8988T (cell line): Measurements from ENCODE around the gene C2orf76.
A peak's percentile ranks its signal among the peaks of the same experiment; 100 is the strongest.
"Not testable (repeated sequence)": the region's sequence is repeated elsewhere in the genome, so short reads cannot be mapped to it uniquely, and the experiment has no call there.

Source experiments
- DNase-seq: peaks from one replicate; pipeline ENCODE4 v3.0.0; 2011

The C2orf76 gene

GRCh38 chr2:119376810-119377209 is 10.2 kb upstream of the C2orf76 start:
- DNase-seq: no peak

DNA sequence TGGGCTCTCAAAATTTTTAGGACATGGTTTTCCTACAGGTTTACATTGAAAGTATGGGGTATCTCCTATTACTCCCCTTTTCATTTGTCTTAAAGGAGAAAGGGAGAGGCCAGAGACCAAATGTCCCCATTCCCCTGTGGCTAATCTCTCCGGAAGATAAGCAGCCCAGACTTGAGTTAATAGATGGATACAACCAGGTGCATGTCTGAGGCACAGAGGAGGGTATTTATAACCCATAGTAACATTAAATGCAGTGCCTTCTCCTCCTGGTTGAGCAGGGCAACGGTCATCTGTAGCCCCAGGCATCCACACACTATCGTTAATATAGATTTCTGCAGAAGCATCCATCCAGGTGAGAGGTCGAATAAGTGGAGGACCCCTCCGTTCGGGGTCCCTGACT is 9.8 kb upstream of the C2orf76 start:
- not testable (repeated sequence) for DNase-seq

- not testable (repeated sequence) for DNase-seq
Observed at GRCh38 chr2:119373907-119374745, 7.5 kb upstream of the C2orf76 start.

DNA sequence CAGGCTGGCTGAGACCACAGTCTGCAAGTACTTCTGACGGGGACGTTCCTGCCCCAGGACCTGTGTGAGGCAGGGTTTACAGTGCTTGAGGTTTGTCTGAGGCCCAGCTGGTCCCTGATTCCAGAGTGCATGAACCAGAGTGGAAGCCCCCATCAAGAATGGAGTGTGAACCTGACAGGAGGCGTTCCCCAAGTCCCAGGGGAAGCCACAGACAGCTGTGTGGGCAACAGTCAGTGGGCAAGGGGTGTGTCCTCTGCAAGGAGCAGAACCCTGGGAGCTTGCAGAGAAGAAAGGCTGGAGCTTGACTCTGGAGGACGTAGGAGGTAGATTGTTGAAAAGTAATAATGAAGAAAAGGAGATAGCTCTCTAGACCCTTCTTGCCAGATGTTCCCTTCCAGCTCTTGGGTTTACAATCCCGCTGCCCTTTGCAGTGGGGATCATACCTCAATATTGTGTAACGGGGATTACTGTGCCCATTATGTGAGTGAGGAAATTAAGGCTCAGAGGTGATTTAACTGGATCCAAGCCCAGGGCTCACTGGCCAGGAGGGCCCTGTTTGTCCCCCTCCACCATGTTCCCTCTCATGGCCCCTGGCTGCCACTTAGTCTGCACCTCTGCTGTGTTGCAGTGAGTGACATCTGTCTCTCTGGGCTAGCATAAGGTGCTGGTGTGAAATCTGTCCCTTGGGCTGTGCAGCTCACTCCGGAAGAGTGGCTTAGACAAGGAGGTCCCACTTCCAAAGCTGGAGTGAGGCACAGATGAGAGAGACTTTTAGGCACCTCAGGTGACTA is 6.3 kb upstream of the C2orf76 start:
- DNase-seq: no peak

DNA sequence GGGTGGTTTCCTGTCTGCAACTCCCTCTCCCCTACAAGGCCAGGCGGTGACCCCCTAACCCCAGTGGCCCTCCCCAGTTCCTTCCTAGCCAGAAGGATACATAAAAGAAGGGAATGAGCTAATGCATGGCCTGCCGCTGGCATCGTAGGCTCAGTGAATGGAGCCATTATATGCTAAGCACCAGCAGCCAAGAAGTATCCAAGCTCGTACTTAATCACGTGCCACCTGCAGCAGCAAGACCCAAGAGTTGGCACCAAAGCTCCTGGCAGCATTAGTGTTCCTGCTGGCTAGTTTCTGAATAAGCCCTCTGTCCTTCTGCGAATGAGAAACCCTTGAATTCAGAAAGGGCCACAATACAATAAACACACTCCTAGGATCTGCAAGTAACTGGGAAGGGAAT is 4.5 kb upstream of the C2orf76 start:
- no peak for DNase-seq

- no peak for DNase-seq
Observed at GRCh38 chr2:119369845-119370244, 3.2 kb upstream of the C2orf76 start.

DNA sequence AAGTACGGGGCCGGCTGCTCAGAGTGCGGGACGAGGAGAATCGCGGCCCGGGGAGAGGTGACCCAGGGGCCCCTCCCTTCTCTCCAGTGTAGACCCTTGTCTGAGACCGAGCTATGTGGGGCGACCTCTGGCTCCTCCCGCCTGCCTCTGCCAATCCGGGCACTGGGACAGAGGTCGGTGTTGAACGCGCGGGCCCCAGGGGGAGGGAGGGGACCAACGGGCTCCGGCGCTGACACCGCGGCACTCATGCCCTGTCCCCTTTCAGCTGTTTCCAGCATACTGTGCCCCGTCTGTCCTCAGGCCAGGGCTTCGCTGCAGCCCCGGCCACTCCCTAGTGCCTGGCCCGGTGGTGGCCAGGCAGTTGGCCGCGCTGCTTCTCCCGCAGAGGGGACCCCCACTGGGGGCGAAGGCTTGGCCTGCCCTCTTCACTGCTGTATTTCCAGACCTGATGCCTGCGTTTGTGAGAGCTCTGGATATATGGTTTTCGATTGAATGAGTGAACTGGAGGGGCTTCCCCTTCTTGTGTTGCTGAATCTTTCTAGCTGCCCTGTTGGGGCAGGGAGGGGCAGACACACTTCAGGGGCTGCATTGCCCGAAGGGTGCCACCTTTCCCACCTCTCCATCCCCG is 952 bp upstream of the C2orf76 start:
- DNase-seq: peak; percentile 63

GRCh38 chr2:119366161-119366648 is 429 bp downstream of the C2orf76 start:
- no peak for DNase-seq

DNA sequence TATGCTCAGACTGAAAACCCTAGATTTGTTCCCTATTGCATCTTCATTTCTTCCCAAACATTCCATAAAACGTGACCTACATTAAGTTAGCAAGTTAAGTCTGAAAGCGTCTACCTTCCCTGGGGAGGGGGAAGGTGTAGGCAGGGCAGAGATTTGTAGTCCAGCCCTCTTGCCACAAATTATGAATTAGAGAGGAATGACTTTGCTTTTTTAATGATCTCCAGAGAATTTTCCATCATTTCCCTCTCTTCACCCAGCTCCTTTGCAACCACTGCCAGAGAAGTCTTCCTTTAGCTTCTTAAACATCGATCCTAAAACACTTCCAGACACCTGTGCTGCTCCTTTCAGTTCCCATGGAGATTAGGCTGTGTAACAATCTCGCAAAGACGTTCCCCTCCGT is 1.2 kb downstream of the C2orf76 start:
- DNase-seq: no peak

GRCh38 chr2:119364798-119365197 is 1.8 kb downstream of the C2orf76 start:
- no peak for DNase-seq

- no peak for DNase-seq
Observed at GRCh38 chr2:119360423-119360966, 6.1 kb downstream of the C2orf76 start.

GRCh38 chr2:119359774-119360173 is 6.9 kb downstream of the C2orf76 start:
- DNase-seq: no peak

- DNase-seq: no peak
Observed at GRCh38 chr2:119354860-119355259, 11.8 kb downstream of the C2orf76 start.

- DNase-seq: no peak
Observed at GRCh38 chr2:119352357-119352756, 14.3 kb downstream of the C2orf76 start.

GRCh38 chr2:119350311-119350998 is 16.2 kb downstream of the C2orf76 start:
- DNase-seq: no peak

- no peak for DNase-seq
Observed at GRCh38 chr2:119349289-119349688, 17.3 kb downstream of the C2orf76 start.

- no peak for DNase-seq
Observed at GRCh38 chr2:119341684-119342083, 24.9 kb downstream of the C2orf76 start.

DNA sequence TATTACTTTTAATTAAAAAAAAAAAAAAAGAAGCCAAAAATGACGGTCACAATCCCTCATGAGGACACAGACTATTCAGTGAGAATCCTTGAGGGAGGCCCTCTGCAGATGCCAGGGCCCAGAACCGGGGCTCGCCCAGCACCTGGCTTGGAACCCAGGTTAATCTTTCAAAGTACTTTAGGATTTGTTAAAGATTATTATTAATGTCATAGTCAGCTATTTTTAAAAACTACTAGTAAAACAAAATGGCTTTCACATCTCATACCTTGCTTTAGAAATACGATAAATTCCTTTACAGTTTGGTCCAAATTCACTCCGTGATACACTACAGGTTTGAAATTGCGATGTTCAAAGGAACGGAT is 27.1 kb downstream of the C2orf76 start:
- no peak for DNase-seq

DNA sequence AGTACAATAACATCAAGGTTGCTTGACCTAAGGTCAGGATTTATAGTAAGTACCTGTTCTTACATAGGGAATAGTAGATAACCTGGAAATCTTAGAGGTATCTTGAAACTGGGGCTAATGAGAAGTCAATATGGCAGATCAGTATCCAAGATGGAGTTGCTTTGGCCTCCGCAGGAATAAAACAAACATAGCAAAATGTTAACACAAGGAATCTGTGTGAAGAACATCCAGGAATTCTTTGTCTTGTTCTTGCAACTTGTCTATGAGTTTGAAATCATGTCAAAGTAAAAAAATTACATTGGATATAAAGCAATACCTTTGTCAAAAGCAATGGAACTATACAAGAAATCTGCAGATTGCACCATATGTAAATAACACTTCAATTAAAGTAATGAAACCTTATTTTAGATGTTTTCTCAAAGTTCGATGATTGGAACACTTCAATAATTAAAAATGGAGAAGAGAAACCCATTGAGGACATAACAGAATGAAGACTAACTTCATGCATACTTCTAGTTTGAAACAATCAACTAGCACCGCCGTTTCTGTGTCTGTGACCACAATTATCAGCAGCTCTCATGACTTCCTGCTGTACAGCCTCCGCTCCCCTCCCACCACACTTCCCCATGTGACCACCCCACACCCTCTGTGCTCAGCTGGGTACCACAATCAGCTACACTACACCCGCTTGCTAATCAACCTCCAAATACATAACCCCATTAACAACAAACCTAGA is 27.6 kb downstream of the C2orf76 start:
- no peak for DNase-seq

DNA sequence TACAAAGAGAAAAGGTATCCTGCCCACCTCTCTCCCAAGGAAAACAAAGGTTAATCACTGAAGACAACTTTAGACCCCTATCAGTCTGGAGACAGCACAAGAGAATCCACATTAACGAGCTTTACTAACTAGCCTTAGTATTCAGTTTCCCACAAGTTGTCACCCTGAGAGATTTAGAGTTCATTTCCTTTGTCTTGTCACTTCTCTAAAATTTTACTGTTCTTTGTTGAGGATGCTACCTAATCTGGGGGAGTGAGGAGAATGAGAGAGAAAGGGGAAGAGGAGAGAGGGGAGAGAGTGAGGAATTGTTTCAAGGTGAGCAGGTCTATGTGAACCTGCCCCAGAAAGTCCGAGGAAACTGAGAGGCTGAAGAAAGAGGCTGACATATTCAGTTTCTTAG is 28.4 kb downstream of the C2orf76 start:
- DNase-seq: no peak

GRCh38 chr2:119337749-119338148 is 28.9 kb downstream of the C2orf76 start:
- no peak for DNase-seq

DNA sequence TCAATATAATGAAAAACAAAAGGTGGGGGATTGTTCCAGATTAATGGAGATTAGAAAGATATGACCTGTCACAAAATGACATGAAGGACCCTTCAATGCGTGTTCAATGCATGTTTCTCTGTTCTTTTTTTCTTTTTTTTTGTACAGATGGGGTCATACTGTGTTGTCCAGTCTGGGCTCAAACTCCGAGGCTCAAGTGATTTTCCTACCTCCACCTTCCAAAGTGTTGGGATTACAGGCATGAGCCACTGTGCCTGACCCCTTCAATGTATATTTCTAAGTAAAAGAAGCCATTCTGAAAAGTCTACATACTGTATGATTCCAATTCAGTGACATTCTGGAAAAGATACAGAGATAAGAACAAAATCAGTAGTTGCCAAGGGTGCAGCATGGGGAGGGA is 32.8 kb downstream of the C2orf76 start:
- no peak for DNase-seq
